Aorta (tissue), 5 donors: ENCODE results near the gene SYT13. TPM values are rescaled to one million over a fixed set of nuclear protein-coding genes. Genes with fewer than 3 reads are reported as not detected.

Source experiments
- ATAC-seq: fragments of 200-7000 bp; cut with Tn5 transposase; one replicate; pipeline ENCODE4 v1.9.1; 2022; ENCODE audit warnings: moderate library complexity; ENCODE audit not compliant: low FRiP score
- DNase-seq, 2 donors: peaks; one replicate each; pipeline ENCODE4 v3.0.0-alpha.2; 2020
- H3K27ac ChIP-seq, 2 donors: one replicate each; pipeline ENCODE4 v1.5.1; 2013; ENCODE audit warnings: low read length in 2 of 2, mild to moderate bottlenecking in 2 of 2, moderate library complexity in 2 of 2, control low read depth in 1 of 2, inconsistent platforms in 1 of 2, low read depth in 1 of 2
- H3K27me3 ChIP-seq, 2 donors: one replicate each; pipeline ENCODE4 v1.6.1; 2013; ENCODE audit warnings: control low read depth in 1 of 2, low read length in 1 of 2, mild to moderate bottlenecking in 1 of 2, moderate library complexity in 1 of 2; ENCODE audit not compliant: insufficient read depth in 2 of 2, control insufficient read depth in 1 of 2
- H3K36me3 ChIP-seq, 2 donors: one replicate each; pipeline ENCODE4 v1.6.1; 2013; ENCODE audit warnings: control low read depth in 1 of 2, low read length in 1 of 2, mild to moderate bottlenecking in 1 of 2; ENCODE audit not compliant: insufficient read depth in 2 of 2, control insufficient read depth in 1 of 2
- H3K4me1 ChIP-seq, 2 donors: one replicate each; pipeline ENCODE4 v1.6.1; 2013; ENCODE audit warnings: low read length in 2 of 2, control low read depth in 1 of 2, mild to moderate bottlenecking in 1 of 2, moderate library complexity in 1 of 2; ENCODE audit not compliant: insufficient read depth in 2 of 2, control insufficient read depth in 1 of 2
- H3K4me3 ChIP-seq, 2 donors: one replicate each; pipeline ENCODE4 v1.5.1; 2013; ENCODE audit warnings: low read length in 2 of 2, control low read depth in 1 of 2, mild to moderate bottlenecking in 1 of 2
- H3K9me3 ChIP-seq: one replicate; pipeline ENCODE4 v1.6.1; 2013; ENCODE audit warnings: mild to moderate bottlenecking, low read length; ENCODE audit not compliant: control insufficient read depth
- WGBS, 2 donors: extraction: QIAGEN DNeasy Blood & Tissue Kit; methylation state at CpG; one replicate each; pipeline ENCODE4 v1.1.7; 2013; 5-methylcytosine and 5-hydroxymethylcytosine counted together
- intact Hi-C, 2 donors: fragments of 100-400 bp; cut with DNase I; formaldehyde crosslinking; loops; one replicate each; pipeline versions ENCODE4 v1.14.2 to v1.15.0; 2022
- polyA plus RNA-seq, 2 donors: library from polyadenylated mRNA; stranded (reverse); fragments of 200-250 nt; gene quantifications; one replicate each; pipeline ENCODE4 v1.2.3, GENCODE V29; 2013
- total RNA-seq, 2 donors: library from RNA; stranded (reverse); fragmentation: NEBNext Ultra II Directional; extraction: Animal tissue kit (Norgen Biotek cat#: 25700); gene quantifications; one replicate each; pipeline ENCODE4 v1.2.1, GENCODE V29; 2021
- donor health status: healthy with polysubstance abuse.
- donor health status: Bipolar disorder and iron deficiency.
- donor health status: DM: no; HTN: no; CAD: no.
- donor health status: DM: no; HTN: no; CAD: no.
- donor health status: DM: yes; HTN: yes; CAD: no.

SYT13 gene
- total and polyA plus RNA-seq, 4 donors: 0.08 to 2.0 (median 0.36) TPM; not detected in 1

DNA sequence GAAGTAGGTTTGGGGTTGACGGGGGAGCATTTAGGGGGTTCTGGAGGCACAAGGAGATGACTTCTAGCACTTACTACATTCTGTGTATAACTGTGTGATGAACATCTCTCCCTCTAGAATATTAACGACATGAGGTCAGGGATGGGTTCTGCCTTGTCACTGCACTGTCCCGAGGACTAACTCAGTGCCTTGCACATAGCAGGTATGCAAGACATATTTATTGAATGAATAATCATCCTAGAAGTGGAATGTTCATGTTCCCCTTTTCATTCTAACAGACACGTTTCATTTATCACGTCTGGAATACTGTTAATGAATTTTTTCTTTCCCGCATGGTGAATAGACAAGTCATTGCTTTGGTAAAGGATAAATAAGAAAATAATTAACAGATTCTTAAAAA lies 12.6 kb downstream of the SYT13 start:
- Histone ChIP-seq H3K4me3 (no peak overlapping the region), H3K4me1 (no peaks in the 10 kb centered on the region), H3K27ac (no peak overlapping the region), H3K9me3 (no peaks in the 10 kb centered on the region), H3K27me3 (no peaks in the 10 kb centered on the region), H3K36me3 (no peaks in the 10 kb centered on the region)
- DNase-seq (no peak), ATAC-seq (no peak)
- WGBS, 2 donors: 74 to 81% methylated on average over 6 of the region's 6 CpGs
- intact Hi-C loops: no loop called here

DNA sequence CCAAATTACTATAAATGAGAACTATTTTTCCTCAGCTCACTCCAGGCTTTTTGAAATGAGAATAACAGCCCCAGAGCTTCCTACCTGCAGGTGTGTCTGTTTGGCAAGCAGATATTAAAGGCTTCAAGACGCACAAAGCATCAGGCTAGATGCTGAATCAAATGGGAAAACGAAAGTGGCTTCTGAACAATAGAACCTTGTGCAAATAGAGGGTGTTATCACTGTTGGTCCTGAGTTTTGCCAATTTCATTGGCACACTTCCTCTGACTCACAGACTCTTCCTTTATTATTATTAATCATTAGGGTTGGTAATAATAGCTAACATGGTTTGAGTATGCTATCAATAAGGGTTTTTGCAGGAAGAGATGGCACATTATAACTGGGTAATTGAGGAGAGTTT lies 13.4 kb downstream of the SYT13 start:
- no peak overlapping the region for H3K4me3 ChIP-seq

DNA sequence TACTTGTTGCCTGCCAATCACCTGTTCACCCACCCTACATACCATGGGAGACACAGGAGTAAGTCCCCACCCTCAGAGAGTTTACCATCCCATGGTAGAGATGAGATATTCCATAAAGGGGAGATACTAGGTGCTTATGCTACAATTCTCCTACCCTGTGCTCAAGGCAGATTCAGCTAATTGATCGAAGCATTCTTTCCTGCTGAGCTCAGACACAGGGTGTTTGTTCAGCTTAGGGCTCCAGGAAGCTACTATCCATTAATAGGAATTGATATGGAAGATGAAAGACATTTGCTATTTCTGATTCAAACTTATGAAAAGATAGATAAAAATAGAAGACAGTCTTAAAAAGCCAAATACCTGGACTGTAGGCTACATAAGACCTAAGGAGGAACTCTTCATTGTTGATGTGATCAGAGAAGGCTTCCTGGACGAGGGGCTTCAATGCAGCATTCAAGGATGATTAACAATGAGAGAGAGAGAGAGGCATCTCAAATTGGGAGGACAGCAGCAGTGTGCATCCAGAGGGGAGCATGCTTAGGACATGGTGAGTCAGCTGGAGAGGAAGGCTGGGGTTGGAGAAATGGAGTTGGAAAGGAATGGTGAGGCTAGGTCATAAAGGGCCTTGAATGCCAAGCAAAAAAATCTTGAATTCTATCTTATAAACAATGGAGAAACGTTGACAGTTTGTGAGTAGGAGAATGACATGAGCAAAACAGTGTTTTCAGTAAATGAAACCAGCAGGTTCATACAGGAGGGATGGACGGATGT lies 15.0 kb downstream of the SYT13 start:
- Histone ChIP-seq H3K4me3 (no peak overlapping the region), H3K9me3 (no peaks in the 10 kb centered on the region), H3K4me1 (no peaks in the 10 kb centered on the region), H3K27me3 (no peaks in the 10 kb centered on the region), H3K27ac (no peak overlapping the region), H3K36me3 (no peaks in the 10 kb centered on the region)
- no peak for ATAC-seq
- WGBS, 2 donors: 66 to 73% methylated on average over 4 of the region's 4 CpGs
- intact Hi-C loops: no loop called here
- no peak for DNase-seq

More for the DNA sequence above, 13.4 kb downstream of the SYT13 start:
- whole genome bisulfite sequencing, 2 donors: 76 to 81% methylated on average over 2 of the region's 2 CpGs
- no peaks in the 10 kb centered on the region for H3K9me3 ChIP-seq
- H3K27me3 ChIP-seq: no peaks in the 10 kb centered on the region
- ATAC-seq (no peak), DNase-seq (no peak)
- intact Hi-C loops: no loop called here
- H3K4me1 ChIP-seq: no peaks in the 10 kb centered on the region
- no peak overlapping the region for H3K27ac ChIP-seq
- no peaks in the 10 kb centered on the region for H3K36me3 ChIP-seq

DNA sequence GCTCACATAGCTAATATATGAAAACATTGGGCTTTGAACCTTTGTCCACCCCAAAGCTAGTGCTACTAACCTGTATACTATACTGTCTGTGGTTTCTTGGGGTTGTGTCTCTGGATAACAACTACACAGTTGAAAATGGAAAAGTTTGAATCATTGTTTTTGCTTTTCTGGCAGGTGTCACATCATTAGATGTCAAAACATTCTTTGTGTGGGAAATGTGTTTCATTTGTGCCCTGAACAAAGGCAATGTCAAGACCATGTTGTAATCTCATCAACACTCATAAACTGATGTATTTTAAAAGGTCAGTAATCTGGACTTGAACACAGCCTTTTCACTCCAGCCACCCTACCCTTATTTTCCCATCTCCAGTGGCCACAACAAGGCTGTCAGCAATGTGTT lies 16.5 kb downstream of the SYT13 start:
- Histone ChIP-seq H3K4me1 (no peaks in the 10 kb centered on the region), H3K36me3 (no peaks in the 10 kb centered on the region), H3K27ac (no peak overlapping the region), H3K9me3 (no peaks in the 10 kb centered on the region), H3K27me3 (no peaks in the 10 kb centered on the region), H3K4me3 (no peak overlapping the region)
- ATAC-seq (no peak), DNase-seq (no peak)
- intact Hi-C loops: no loop called here

DNA sequence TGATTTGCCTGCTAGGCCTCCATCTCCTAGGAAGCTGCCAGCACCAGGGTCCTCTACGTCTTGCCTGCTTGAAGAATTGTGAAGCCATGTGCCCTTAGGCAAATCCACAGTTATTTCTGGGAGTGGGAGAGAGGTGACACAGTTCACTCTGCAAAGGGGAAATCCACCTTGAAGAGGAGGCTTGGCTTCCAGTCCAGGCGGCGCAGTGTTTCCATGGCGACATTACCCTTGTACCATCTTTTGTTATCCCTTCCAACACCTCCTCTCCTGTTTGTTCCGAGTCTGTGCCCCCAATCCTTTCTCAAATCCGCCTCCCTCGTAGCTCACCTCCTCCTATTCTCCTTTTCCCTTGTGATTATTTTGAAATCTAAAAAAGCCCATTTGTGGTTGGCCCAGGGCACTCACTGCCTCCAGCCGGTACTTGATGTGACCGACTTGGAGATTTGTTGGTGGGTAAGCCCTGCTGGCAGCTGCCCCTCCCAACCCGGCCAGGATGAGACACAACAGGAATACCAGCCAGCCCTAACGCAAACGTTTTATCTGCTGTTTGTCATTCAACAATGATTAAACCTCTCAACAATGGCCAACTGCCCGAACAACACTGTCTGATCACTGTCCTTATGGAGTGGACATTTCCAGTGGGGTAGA lies 18.4 kb downstream of the SYT13 start:
- intact Hi-C loops: no loop called here
- Histone ChIP-seq H3K4me1 (no peaks in the 10 kb centered on the region), H3K4me3 (no peak overlapping the region), H3K27me3 (no peaks in the 10 kb centered on the region), H3K9me3 (no peaks in the 10 kb centered on the region), H3K27ac (no peak overlapping the region), H3K36me3 (no peaks in the 10 kb centered on the region)
- WGBS, 2 donors: 72 to 76% methylated on average over 13 of the region's 13 CpGs
- DNase-seq: no peak
- no peak for ATAC-seq

DNA sequence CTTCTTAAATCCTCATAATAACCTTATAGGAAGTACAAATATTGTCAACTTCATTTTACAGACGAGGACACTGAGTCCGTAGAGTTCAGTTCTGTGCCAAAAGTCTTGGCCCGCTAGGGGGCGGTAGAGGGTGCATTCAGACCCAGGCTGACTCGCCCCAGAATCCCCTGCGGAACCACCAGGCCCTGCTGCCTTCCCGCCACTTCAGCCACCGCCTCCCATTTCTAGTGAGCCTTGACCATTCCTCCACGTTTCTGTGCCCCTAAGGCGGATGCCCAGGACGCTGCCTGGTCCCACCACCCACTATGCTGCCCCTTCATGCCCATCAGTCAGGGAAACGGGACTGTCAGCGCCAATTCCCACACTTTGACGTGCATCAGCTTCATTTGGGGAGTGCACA lies 19.1 kb downstream of the SYT13 start:
- Histone ChIP-seq H3K27me3 (no peaks in the 10 kb centered on the region), H3K4me3 (no peak overlapping the region), H3K36me3 (no peaks in the 10 kb centered on the region), H3K4me1 (no peaks in the 10 kb centered on the region), H3K27ac (no peak overlapping the region), H3K9me3 (no peaks in the 10 kb centered on the region)
- DNase-seq (no peak), ATAC-seq (no peak)
- WGBS, 2 donors: 65 to 66% methylated on average over 14 of the region's 14 CpGs
- intact Hi-C loops: no loop called here

DNA sequence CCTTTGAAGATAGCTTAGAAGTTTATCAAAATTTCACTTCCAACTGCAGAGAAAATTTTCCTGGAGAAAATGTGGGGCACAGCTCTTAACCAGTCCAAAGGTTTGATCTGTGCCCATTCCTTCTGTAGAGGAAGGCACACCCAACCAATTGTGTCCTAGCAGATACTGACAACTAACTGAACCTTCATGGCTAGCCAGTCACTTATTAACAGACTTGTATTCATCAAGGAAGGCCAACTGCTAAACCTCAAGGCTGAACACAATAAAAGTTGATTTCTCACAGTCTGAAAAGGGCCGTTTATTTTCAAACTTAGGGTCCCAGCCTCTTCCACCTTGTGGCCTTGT lies 19.5 kb downstream of the SYT13 start:
- no peaks in the 10 kb centered on the region for H3K27me3 ChIP-seq
- no peak for ATAC-seq
- WGBS, 2 donors: 90 to 100% methylated on average over 1 of the region's 1 CpG
- H3K4me1 ChIP-seq: no peaks in the 10 kb centered on the region
- no peaks in the 10 kb centered on the region for H3K36me3 ChIP-seq
- DNase-seq: no peak
- no peaks in the 10 kb centered on the region for H3K9me3 ChIP-seq
- H3K4me3 ChIP-seq: no peak overlapping the region
- no peak overlapping the region for H3K27ac ChIP-seq
- intact Hi-C loops: no loop called here

DNA sequence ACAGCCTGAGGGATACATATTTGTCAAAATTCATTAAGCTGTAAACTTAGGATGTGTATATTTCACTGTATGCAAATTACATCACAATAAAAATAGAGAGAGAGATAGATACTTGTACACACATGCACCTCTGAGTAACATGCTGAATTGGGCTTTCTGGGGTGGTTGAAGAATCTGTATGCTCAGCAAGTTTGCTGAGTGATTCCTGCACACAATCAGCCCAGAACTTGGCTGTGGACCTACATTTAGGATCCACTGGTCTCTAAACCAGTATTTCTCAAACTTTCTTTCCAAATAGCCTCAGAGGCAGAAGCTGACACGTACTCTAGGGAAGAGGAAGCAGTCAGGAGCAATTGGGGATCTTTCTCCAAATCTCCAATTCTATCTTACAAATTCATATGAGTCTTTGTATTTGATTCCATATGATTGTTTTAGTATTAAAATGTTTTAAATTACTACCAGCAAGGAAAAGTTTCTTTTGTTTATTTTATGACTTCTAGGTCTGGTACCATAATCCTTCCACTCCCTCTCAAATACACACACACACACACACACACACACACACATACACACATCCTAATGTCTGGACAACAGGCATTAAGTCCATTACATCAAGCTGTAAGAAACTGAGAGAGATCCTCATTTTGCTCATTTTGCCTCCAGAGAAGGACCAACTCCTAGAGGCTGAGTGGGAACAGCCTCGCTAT lies 20.0 kb downstream of the SYT13 start:
- Histone ChIP-seq H3K27ac (no peak overlapping the region), H3K4me1 (no peaks in the 10 kb centered on the region), H3K4me3 (no peak overlapping the region), H3K27me3 (no peaks in the 10 kb centered on the region), H3K9me3 (no peaks in the 10 kb centered on the region), H3K36me3 (no peaks in the 10 kb centered on the region)
- ATAC-seq (no peak), DNase-seq (no peak)
- intact Hi-C loops: no loop called here
- WGBS, 2 donors: 97% methylated on average over 2 of the region's 2 CpGs
